ENCODE data around the gene KMT2B.

GRCh38 chr19:35741203-35741515 lies 23.4 kb downstream of the KMT2B start:
- TF ChIP-seq, protein P1, sequence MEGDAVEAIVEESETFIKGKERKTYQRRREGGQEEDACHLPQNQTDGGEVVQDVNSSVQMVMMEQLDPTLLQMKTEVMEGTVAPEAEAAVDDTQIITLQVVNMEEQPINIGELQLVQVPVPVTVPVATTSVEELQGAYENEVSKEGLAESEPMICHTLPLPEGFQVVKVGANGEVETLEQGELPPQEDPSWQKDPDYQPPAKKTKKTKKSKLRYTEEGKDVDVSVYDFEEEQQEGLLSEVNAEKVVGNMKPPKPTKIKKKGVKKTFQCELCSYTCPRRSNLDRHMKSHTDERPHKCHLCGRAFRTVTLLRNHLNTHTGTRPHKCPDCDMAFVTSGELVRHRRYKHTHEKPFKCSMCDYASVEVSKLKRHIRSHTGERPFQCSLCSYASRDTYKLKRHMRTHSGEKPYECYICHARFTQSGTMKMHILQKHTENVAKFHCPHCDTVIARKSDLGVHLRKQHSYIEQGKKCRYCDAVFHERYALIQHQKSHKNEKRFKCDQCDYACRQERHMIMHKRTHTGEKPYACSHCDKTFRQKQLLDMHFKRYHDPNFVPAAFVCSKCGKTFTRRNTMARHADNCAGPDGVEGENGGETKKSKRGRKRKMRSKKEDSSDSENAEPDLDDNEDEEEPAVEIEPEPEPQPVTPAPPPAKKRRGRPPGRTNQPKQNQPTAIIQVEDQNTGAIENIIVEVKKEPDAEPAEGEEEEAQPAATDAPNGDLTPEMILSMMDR (conservative IDR thresholded peaks at IDR 0.05), result no peak
- TF ChIP-seq EZH2 (IDR thresholded peaks at IDR 0.05; ENCODE audit: low read depth), result no peak

Data from PC-9 (cell line).